Measurements from ENCODE around the gene ACTN2. TPM values are rescaled to one million over a fixed set of nuclear protein-coding genes. Genes with fewer than 3 reads are reported as not detected.

ACTN2 gene
- polyA plus RNA-seq, 1 donor, result 0.37 TPM

GRCh38 chr1:236736761-236737160 lies 50.5 kb downstream of the ACTN2 start:
- DNase-seq, result no peak

GRCh38 chr1:236741753-236742152 lies 55.5 kb downstream of the ACTN2 start:
- DNase-seq, result no peak

GRCh38 chr1:236742421-236743160 lies 56.3 kb downstream of the ACTN2 start:
- DNase-seq, result no peak

- DNase-seq, result no peak
Measured at GRCh38 chr1:236744533-236744932, 58.2 kb downstream of the ACTN2 start.

- DNase-seq, result no peak
Measured at GRCh38 chr1:236746785-236747184, 60.5 kb downstream of the ACTN2 start.

GRCh38 chr1:236747311-236747985 lies 61.1 kb downstream of the ACTN2 start:
- no peak for DNase-seq

- no peak for DNase-seq
Measured at GRCh38 chr1:236748268-236748870, 62.1 kb downstream of the ACTN2 start.

GRCh38 chr1:236750928-236751327 lies 64.6 kb downstream of the ACTN2 start:
- DNase-seq, result no peak

- no peak for DNase-seq
Measured at GRCh38 chr1:236751385-236751784, 65.1 kb downstream of the ACTN2 start.

GRCh38 chr1:236751935-236752334 lies 65.6 kb downstream of the ACTN2 start:
- no peak for DNase-seq

- DNase-seq, result no peak
Measured at GRCh38 chr1:236753516-236753915, 67.2 kb downstream of the ACTN2 start.

GRCh38 chr1:236753964-236754363 lies 67.7 kb downstream of the ACTN2 start:
- no peak for DNase-seq

- DNase-seq, result no peak
Measured at GRCh38 chr1:236754525-236755210, 68.4 kb downstream of the ACTN2 start.

GRCh38 chr1:236757640-236758039 lies 71.3 kb downstream of the ACTN2 start:
- DNase-seq, result no peak

GRCh38 chr1:236759252-236759859 lies 73.1 kb downstream of the ACTN2 start:
- peak; percentile 46 for DNase-seq

GRCh38 chr1:236760480-236760879 lies 74.2 kb downstream of the ACTN2 start:
- DNase-seq, result peak; percentile 59

GRCh38 chr1:236760986-236761385 lies 74.7 kb downstream of the ACTN2 start:
- DNase-seq, result no peak

GRCh38 chr1:236761397-236762132 lies 75.3 kb downstream of the ACTN2 start:
- no peak for DNase-seq

- DNase-seq, result no peak
Measured at GRCh38 chr1:236762410-236762809, 76.1 kb downstream of the ACTN2 start.

GRCh38 chr1:236765831-236766230 lies 79.5 kb downstream of the ACTN2 start:
- DNase-seq, result no peak

- no peak for DNase-seq
Measured at GRCh38 chr1:236766506-236766905, 80.2 kb downstream of the ACTN2 start.

- DNase-seq, result no peak
Measured at GRCh38 chr1:236767276-236767675, 81.0 kb downstream of the ACTN2 start.
